GM18870 (cell line): ENCODE data around the gene CXCL13.
"Not testable (repeated sequence)": the region's sequence is repeated elsewhere in the genome, so short reads cannot be mapped to it uniquely, and the experiment has no call there.

Experiments
- ATAC-seq: cut with Tn5 transposase; IDR thresholded peaks from one replicate; pipeline ENCODE4 v1.9.1; 2021; ENCODE audit warnings: moderate library complexity; ENCODE audit not compliant: unreplicated experiment

CXCL13 gene

DNA sequence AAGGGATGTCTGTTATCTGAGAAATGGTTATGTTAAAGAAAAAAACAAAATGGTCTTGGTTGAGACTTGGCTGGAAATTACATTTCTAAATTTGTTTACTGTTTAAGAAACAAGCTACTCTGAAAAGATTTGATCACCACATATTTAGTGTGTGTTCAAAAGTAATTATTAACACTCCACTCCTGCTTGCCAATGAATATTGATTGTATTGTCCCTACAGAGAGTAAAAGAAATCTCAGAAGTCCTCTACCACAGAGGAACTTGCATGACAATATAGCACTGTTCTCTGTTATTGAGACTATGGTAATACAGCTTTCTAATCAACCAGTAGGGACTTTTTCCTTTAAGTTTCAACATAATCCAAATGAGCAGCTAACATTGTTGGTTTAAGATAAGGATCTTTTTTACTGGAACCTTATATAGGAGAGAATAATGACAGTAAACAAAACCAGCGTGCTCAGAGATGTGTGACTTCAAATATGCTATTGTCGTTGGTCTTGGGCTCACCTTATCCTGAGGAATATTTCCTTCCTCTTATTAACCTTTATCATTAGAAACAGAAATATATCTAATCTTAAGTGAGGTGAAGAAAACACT is 47.6 kb downstream of the CXCL13 start:
- ATAC-seq, result no peak

DNA sequence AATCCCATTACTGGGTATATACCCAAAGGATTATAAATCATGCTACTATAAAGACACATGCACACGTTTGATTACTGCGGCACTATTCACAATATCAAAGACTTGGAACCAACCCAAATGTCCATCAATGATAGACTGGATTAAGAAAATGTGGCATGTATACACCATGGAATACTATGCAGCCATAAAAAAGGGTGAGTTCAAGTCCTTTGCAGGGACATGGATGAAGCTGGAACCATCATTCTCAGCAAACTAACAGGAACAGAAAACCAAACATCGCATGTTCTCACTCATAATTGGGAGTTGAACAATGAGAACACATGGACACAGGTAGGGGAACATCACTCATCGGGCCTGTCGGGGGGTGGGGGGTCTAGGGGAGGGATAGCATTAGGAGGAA is 54.7 kb downstream of the CXCL13 start:
- not testable (repeated sequence) for ATAC-seq
